Testis (tissue), 3 donors: ENCODE data around the gene ACOX1. TPM values are rescaled to one million over a fixed set of nuclear protein-coding genes. Genes with fewer than 3 reads are reported as not detected.
A peak's percentile ranks its signal among the peaks of the same experiment; 100 is the strongest.

Experiments used
- DNase-seq: peaks from one replicate; pipeline ENCODE4 v3.0.0-alpha.2; 2019
- H3K27ac ChIP-seq, 2 donors: fragments of 200-600 bp; sonication (generic); one replicate each; pipeline ENCODE4 v1.5.1; 2019
- H3K27me3 ChIP-seq: fragments of 200-600 bp; sonication (generic); one replicate; pipeline ENCODE4 v1.5.1; 2019
- H3K36me3 ChIP-seq: fragments of 200-600 bp; sonication (generic); one replicate; pipeline ENCODE4 v1.5.1; 2017; ENCODE audit warnings: low read depth; ENCODE audit errors: missing control alignments
- H3K4me1 ChIP-seq: fragments of 200-600 bp; sonication (generic); one replicate; pipeline ENCODE4 v1.5.1; 2019
- H3K4me3 ChIP-seq, 2 donors: fragments of 200-600 bp; sonication (generic); one replicate each; pipeline ENCODE4 v1.5.1; 2017 to 2019
- H3K9me3 ChIP-seq: fragments of 200-600 bp; sonication (generic); one replicate; pipeline ENCODE4 v1.5.1; 2017
- POLR2A ChIP-seq: fragments of 450-650 bp; IDR thresholded peaks from one replicate; pipeline ENCODE4 v1.6.1; 2017; ENCODE audit warnings: antibody characterized with exemption, mild to moderate bottlenecking, moderate library complexity
- WGBS, 2 donors: methylation state at CpG; one replicate each; pipeline ENCODE4 v1.1.5; 2018; 5-methylcytosine and 5-hydroxymethylcytosine counted together
- intact Hi-C: fragments of 100-400 bp; cut with DNase I; formaldehyde crosslinking; loops from one replicate; pipeline ENCODE4 v1.15.1; 2023; ENCODE audit warnings: low total_unique reads
- polyA plus RNA-seq: library from polyadenylated mRNA; stranded (reverse); fragments of 350-450 nt; fragmentation: Illumina TruSeq; extraction: RNeasy Lipid Tissue Mini Kit (QIAGEN cat#74804); gene quantifications from one replicate; pipeline ENCODE4 v1.2.3, GENCODE V29; 2014; ENCODE audit warnings: low read depth, low replicate concordance; ENCODE audit not compliant: insufficient read depth
- total RNA-seq, 2 donors: library from RNA; depleted of rRNA; stranded (reverse); fragments of >200 nt; gene quantifications; one replicate each; pipeline ENCODE4 v1.2.3, GENCODE V29; 2016
- TF ChIP-seq, protein P1 (sequence below), 3 experiments: fragments of 450-650 bp in 2 of 3; fragments of 200-600 bp in 1 of 3; sonication (generic) in 1 of 3; IDR thresholded peaks; one replicate each; pipeline ENCODE4 v1.5.1; 2016 to 2019; ENCODE audit warnings: antibody characterized with exemption in 3 of 3, mild to moderate bottlenecking in 2 of 3, moderate library complexity in 1 of 3

ACOX1 gene
- total and polyA plus RNA-seq, 3 donors from 2014 or later, result 24.1 to 77.7 (median 64.1) TPM

DNA sequence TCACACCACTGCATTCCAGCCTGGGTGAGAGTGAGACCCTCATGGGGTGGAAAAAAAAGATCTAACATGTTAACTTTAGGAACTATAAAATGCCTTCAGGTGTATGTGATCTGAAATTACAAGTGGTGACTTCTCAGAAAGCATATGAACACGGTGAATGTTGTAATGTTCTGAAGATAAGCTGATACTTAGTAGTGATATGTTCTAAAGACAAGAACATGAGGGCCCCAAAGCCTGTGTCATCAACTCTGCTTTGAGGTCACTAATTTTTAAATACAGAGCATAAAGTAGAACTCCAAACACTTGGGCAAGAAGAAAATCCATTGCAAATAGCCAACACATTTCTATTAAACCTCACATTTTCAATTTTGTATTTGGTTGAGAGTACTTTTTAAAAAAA lies 35.5 kb downstream of the ACOX1 start:
- intact Hi-C loops, result no loop called here
- TF ChIP-seq, protein P1, sequence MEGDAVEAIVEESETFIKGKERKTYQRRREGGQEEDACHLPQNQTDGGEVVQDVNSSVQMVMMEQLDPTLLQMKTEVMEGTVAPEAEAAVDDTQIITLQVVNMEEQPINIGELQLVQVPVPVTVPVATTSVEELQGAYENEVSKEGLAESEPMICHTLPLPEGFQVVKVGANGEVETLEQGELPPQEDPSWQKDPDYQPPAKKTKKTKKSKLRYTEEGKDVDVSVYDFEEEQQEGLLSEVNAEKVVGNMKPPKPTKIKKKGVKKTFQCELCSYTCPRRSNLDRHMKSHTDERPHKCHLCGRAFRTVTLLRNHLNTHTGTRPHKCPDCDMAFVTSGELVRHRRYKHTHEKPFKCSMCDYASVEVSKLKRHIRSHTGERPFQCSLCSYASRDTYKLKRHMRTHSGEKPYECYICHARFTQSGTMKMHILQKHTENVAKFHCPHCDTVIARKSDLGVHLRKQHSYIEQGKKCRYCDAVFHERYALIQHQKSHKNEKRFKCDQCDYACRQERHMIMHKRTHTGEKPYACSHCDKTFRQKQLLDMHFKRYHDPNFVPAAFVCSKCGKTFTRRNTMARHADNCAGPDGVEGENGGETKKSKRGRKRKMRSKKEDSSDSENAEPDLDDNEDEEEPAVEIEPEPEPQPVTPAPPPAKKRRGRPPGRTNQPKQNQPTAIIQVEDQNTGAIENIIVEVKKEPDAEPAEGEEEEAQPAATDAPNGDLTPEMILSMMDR (IDR thresholded peaks at IDR 0.05), result no peak
- no peak for TF ChIP-seq POLR2A
- Histone ChIP-seq H3K27me3 (no peaks in the 10 kb centered on the region), H3K4me3 (no peak overlapping the region), H3K27ac (no peak overlapping the region), H3K4me1 (peaks cover 5% of the 10 kb centered on the region), H3K9me3 (no peaks in the 10 kb centered on the region), H3K36me3 (no peaks in the 10 kb centered on the region)
- 60 to 76% methylated on average over 1 of the region's 1 CpG for WGBS, 2 donors
- no peak for DNase-seq

DNA sequence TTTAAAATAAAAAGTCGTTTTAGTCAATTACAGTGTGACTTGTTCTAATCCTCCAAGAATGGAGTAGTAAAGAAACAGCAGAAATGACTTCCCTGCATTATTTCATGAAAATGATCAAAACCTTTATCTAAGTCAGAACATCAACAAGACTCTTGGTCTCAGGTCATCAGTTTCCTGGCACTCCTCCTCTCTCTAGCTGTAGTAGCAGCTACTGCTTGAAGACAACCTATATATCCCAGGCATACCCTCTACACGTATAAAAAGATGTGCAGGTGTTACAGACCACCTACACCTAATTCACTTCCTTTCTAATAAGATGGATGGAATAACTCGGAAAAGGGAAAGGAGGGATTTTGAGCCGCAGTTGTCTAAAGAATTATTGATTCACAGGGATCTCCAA lies 36.5 kb downstream of the ACOX1 start:
- TF ChIP-seq, protein P1 (IDR thresholded peaks at IDR 0.05), result no peak
- TF ChIP-seq POLR2A, result no peak
- Histone ChIP-seq H3K9me3 (no peaks in the 10 kb centered on the region), H3K27me3 (no peaks in the 10 kb centered on the region), H3K36me3 (no peaks in the 10 kb centered on the region), H3K27ac (no peak overlapping the region), H3K4me3 (no peak overlapping the region), H3K4me1 (peaks cover 5% of the 10 kb centered on the region)
- DNase-seq, result no peak
- 90 to 91% methylated on average over 4 of the region's 4 CpGs for WGBS, 2 donors
- intact Hi-C loops, result no loop called here

GRCh38 chr17:75941442-75941819 lies 37.5 kb downstream of the ACOX1 start:
- WGBS, 2 donors, result 13 to 23% methylated on average over 6 of the region's 6 CpGs
- intact Hi-C loops, result no loop called here
- H3K36me3 ChIP-seq, result no peaks in the 10 kb centered on the region
- H3K27ac ChIP-seq, result peak overlapping the region in 1 of 2 donors; percentile 80
- H3K9me3 ChIP-seq, result no peaks in the 10 kb centered on the region
- DNase-seq, result peak; percentile 31
- peaks cover 5% of the 10 kb centered on the region for H3K4me1 ChIP-seq
- no peak for TF ChIP-seq POLR2A
- TF ChIP-seq, protein P1 (IDR thresholded peaks at IDR 0.05), result no peak
- no peaks in the 10 kb centered on the region for H3K27me3 ChIP-seq
- peak overlapping the region; percentile 88 to 89 for H3K4me3 ChIP-seq

- H3K9me3 ChIP-seq, result no peaks in the 10 kb centered on the region
- H3K4me3 ChIP-seq, result peak within 1 kb of the TSS; percentile 88 to 89
- H3K36me3 ChIP-seq, result no peaks in the 10 kb centered on the region
- H3K27me3 ChIP-seq, result no peaks in the 10 kb centered on the region
- 0 to 1% methylated on average over 22 to 45 of the region's 63 CpGs for whole genome bisulfite sequencing, 2 donors
- H3K27ac ChIP-seq, result peak within 1 kb of the TSS; percentile 80 to 83
- peak; percentile 97 for DNase-seq
- H3K4me1 ChIP-seq, result peaks cover 5% of the 10 kb centered on the region
- intact Hi-C loops, result no loop called here
- TF ChIP-seq, protein P1 (IDR thresholded peaks at IDR 0.05), result no peak
- TF ChIP-seq POLR2A, result peak; percentile 62
These were observed 38.1 kb downstream of the ACOX1 start, which contains the start of gene FBF1 for GRCh38 chr17:75940727-75941441. FBF1 (minus strand) TSS chr17:75941042; CDS start chr17:75938149, 2,893 bp downstream.

DNA sequence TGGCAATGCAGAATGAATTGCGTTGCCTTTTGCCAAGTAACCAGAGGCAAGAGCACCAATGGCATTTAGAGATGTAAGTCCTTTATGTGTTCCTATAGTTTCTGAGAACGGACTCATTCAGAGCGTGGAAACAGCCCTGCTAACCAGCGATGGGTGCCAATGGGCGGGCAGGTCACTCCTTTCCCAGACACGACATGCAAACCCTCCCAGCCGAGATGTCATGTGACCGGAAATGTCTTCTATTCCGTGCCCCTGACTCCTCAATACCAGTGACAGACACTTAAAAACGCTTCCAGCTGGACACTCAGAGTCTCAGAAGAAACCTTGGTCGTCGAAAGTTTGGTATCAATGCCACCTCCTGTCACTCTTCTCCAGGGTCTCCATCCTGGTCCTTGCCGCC lies 41.3 kb downstream of the ACOX1 start:
- Histone ChIP-seq H3K36me3 (no peaks in the 10 kb centered on the region), H3K27me3 (no peaks in the 10 kb centered on the region), H3K9me3 (no peaks in the 10 kb centered on the region), H3K4me3 (no peak overlapping the region), H3K4me1 (peaks cover 5% of the 10 kb centered on the region), H3K27ac (no peak overlapping the region)
- DNase-seq, result no peak
- intact Hi-C loops, result no loop called here
- TF ChIP-seq, protein P1 (IDR thresholded peaks at IDR 0.05), result no peak
- TF ChIP-seq POLR2A, result no peak
- WGBS, 2 donors, result 89 to 90% methylated on average over 13 of the region's 13 CpGs
